ENCODE measurements around the gene ELAVL4. TPM values are rescaled to one million over a fixed set of nuclear protein-coding genes. Genes with fewer than 3 reads are reported as not detected.

Gene ELAVL4
- total and polyA plus RNA-seq, 2 donors (not counting 1 experiment from before 2014, with no cell fraction given), result not detected

GRCh38 chr1:50208315-50208714 is 99.6 kb downstream of the ELAVL4 start:
- H3K9ac ChIP-seq (ENCODE audit: insufficient read depth, low read length), result no peak overlapping the region

GRCh38 chr1:50208756-50209155 is 100.0 kb downstream of the ELAVL4 start:
- TF ChIP-seq CTCF (conservative IDR thresholded peaks at IDR 0.05 in 1 of 2, IDR thresholded peaks at IDR 0.05 in 1 of 2; ENCODE audit: low read depth in 1 of 2, low read length in 2 of 2) (no peak), EZH2 (IDR thresholded peaks at IDR 0.05; ENCODE audit: low read length, missing control alignments) (no peak)
- no peak for DNase-seq (ENCODE audit: low read depth in 2 of 2)
- H4K20me1 ChIP-seq (ENCODE audit: control insufficient read depth, extremely low read depth, insufficient read depth, low read length), result no peaks in the 10 kb centered on the region
- H3K79me2 ChIP-seq (ENCODE audit: control insufficient read depth, insufficient read depth, low read length), result no peaks in the 10 kb centered on the region
- H3K4me3 ChIP-seq (replicated peaks in 1 of 4; ENCODE audit: control extremely low read depth in 1 of 4, insufficient read depth in 1 of 4, low read depth in 3 of 4, low read length in 4 of 4), result no peak overlapping the region
- H3K27ac ChIP-seq (ENCODE audit: insufficient read depth, low read length), result no peak overlapping the region
- H3K9me3 ChIP-seq (ENCODE audit: control insufficient read depth, insufficient read depth, low read depth, low read length), result no peaks in the 10 kb centered on the region
- H3K4me1 ChIP-seq (ENCODE audit: control insufficient read depth, extremely low read depth, insufficient read depth, low read length), result no peaks in the 10 kb centered on the region
- no peak overlapping the region for H3K9ac ChIP-seq (ENCODE audit: insufficient read depth, low read length)
- no peaks in the 10 kb centered on the region for H3K27me3 ChIP-seq (ENCODE audit: control insufficient read depth, insufficient read depth, low read length)
- H3K36me3 ChIP-seq (ENCODE audit: control insufficient read depth, insufficient read depth, low read length), result no peaks in the 10 kb centered on the region
- H2AFZ ChIP-seq (ENCODE audit: low read length), result no peak overlapping the region
- H3K4me2 ChIP-seq (ENCODE audit: extremely low read depth, insufficient read depth, low read length), result no peak overlapping the region

More at GRCh38 chr1:50208315-50208714, 99.6 kb downstream of the ELAVL4 start:
- no peak overlapping the region for H3K27ac ChIP-seq (ENCODE audit: insufficient read depth, low read length)
- H3K4me1 ChIP-seq (ENCODE audit: control insufficient read depth, extremely low read depth, insufficient read depth, low read length), result no peaks in the 10 kb centered on the region
- no peak for TF ChIP-seq EZH2 (IDR thresholded peaks at IDR 0.05; ENCODE audit: low read length, missing control alignments)
- TF ChIP-seq CTCF (conservative IDR thresholded peaks at IDR 0.05 in 1 of 2, IDR thresholded peaks at IDR 0.05 in 1 of 2; ENCODE audit: low read depth in 1 of 2, low read length in 2 of 2), result no peak
- H3K79me2 ChIP-seq (ENCODE audit: control insufficient read depth, insufficient read depth, low read length), result no peaks in the 10 kb centered on the region
- no peaks in the 10 kb centered on the region for H3K9me3 ChIP-seq (ENCODE audit: control insufficient read depth, insufficient read depth, low read depth, low read length)
- H4K20me1 ChIP-seq (ENCODE audit: control insufficient read depth, extremely low read depth, insufficient read depth, low read length), result no peaks in the 10 kb centered on the region
- H3K27me3 ChIP-seq (ENCODE audit: control insufficient read depth, insufficient read depth, low read length), result no peaks in the 10 kb centered on the region
- H2AFZ ChIP-seq (ENCODE audit: low read length), result no peak overlapping the region
- H3K36me3 ChIP-seq (ENCODE audit: control insufficient read depth, insufficient read depth, low read length), result no peaks in the 10 kb centered on the region
- H3K4me3 ChIP-seq (replicated peaks in 1 of 4; ENCODE audit: control extremely low read depth in 1 of 4, insufficient read depth in 1 of 4, low read depth in 3 of 4, low read length in 4 of 4), result no peak overlapping the region
- H3K4me2 ChIP-seq (ENCODE audit: extremely low read depth, insufficient read depth, low read length), result no peak overlapping the region
- no peak for DNase-seq (ENCODE audit: low read depth in 2 of 2)

GRCh38 chr1:50209749-50210148 is 101.0 kb downstream of the ELAVL4 start:
- no peak overlapping the region for H3K4me2 ChIP-seq (ENCODE audit: extremely low read depth, insufficient read depth, low read length)
- no peaks in the 10 kb centered on the region for H4K20me1 ChIP-seq (ENCODE audit: control insufficient read depth, extremely low read depth, insufficient read depth, low read length)
- H3K4me3 ChIP-seq (replicated peaks in 1 of 4; ENCODE audit: control extremely low read depth in 1 of 4, insufficient read depth in 1 of 4, low read depth in 3 of 4, low read length in 4 of 4), result no peak overlapping the region
- H2AFZ ChIP-seq (ENCODE audit: low read length), result no peak overlapping the region
- no peaks in the 10 kb centered on the region for H3K9me3 ChIP-seq (ENCODE audit: control insufficient read depth, insufficient read depth, low read depth, low read length)
- no peak for DNase-seq (ENCODE audit: low read depth in 2 of 2)
- H3K27ac ChIP-seq (ENCODE audit: insufficient read depth, low read length), result no peak overlapping the region
- H3K4me1 ChIP-seq (ENCODE audit: control insufficient read depth, extremely low read depth, insufficient read depth, low read length), result no peaks in the 10 kb centered on the region
- no peaks in the 10 kb centered on the region for H3K27me3 ChIP-seq (ENCODE audit: control insufficient read depth, insufficient read depth, low read length)
- H3K9ac ChIP-seq (ENCODE audit: insufficient read depth, low read length), result no peak overlapping the region
- TF ChIP-seq EZH2 (IDR thresholded peaks at IDR 0.05; ENCODE audit: low read length, missing control alignments) (no peak), CTCF (conservative IDR thresholded peaks at IDR 0.05 in 1 of 2, IDR thresholded peaks at IDR 0.05 in 1 of 2; ENCODE audit: low read depth in 1 of 2, low read length in 2 of 2) (no peak)
- no peaks in the 10 kb centered on the region for H3K36me3 ChIP-seq (ENCODE audit: control insufficient read depth, insufficient read depth, low read length)
- no peaks in the 10 kb centered on the region for H3K79me2 ChIP-seq (ENCODE audit: control insufficient read depth, insufficient read depth, low read length)
